ENCODE measurements around the gene WFDC12. TPM values are rescaled to one million over a fixed set of nuclear protein-coding genes. Genes with fewer than 3 reads are reported as not detected.

Gene WFDC12
- total and polyA plus RNA-seq, 2 donors (not counting 3 experiments of a cell fraction or from before 2014, with no cell fraction given) = not detected

DNA sequence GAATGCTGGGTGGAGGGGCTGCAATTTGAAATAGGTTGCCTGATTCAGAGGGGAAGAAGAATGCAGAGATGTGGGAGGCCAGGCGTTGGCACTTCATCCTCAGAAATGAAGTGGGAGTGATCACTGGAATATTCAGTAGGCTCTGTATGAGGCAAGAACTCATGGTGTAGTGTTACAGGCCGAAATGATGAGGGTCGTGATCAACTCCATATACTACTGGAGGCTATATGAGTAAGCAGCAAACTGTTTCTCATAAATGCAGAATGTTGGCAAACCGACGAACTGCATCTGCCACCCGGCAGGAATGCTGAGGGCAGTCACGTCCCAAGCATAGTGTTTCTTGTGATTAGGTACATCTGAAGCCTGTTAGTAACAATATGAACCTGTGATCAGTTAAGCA is 36.0 kb downstream of the WFDC12 start:
- intact Hi-C loops (cut with micrococcal nuclease) = no loop called here
- Histone ChIP-seq H3K4me1 (ENCODE audit: control insufficient read depth, extremely low read depth, insufficient read depth, low read length) (no peaks in the 10 kb centered on the region), H2AFZ (ENCODE audit: low read depth, low read length) (no peak overlapping the region), H3K27me3 (ENCODE audit: control insufficient read depth in 2 of 2, insufficient read depth in 2 of 2, low read length in 2 of 2) (no peaks in the 10 kb centered on the region), H3K9ac (replicated peaks; ENCODE audit: extremely low read depth, insufficient read depth, low read length) (no peak overlapping the region), H3K9me3 (replicated peaks; ENCODE audit: control insufficient read depth, insufficient read depth, low read length) (no peaks in the 10 kb centered on the region), H3K4me3 (replicated peaks in 1 of 3; ENCODE audit: insufficient read depth in 1 of 3, low read depth in 1 of 3, low read length in 3 of 3) (no peak overlapping the region), H3K36me3 (ENCODE audit: control insufficient read depth in 2 of 2, extremely low read depth in 1 of 2, insufficient read depth in 2 of 2, low read length in 2 of 2) (no peaks in the 10 kb centered on the region), H3K9me1 (replicated peaks; ENCODE audit: control insufficient read depth, extremely low read depth, insufficient read depth, low read length) (no peaks in the 10 kb centered on the region), H4K20me1 (replicated peaks; ENCODE audit: control insufficient read depth, extremely low read depth, insufficient read depth, low read length) (no peaks in the 10 kb centered on the region), H3K4me2 (ENCODE audit: insufficient read depth, low read length) (no peak overlapping the region), H3K79me2 (ENCODE audit: control insufficient read depth, insufficient read depth, low read length) (no peaks in the 10 kb centered on the region), H3K27ac (ENCODE audit: insufficient read depth, low read depth, low read length) (no peak overlapping the region)
- POLR2A ChIA-PET = no interaction called here
- DNase-seq (ENCODE audit: low read depth, low spot score) = no peak
- CTCF ChIA-PET = interaction anchor here (3.1 kb wide), 1 partner anchor 44 kb away, joined by 13 read pairs; no protein-coding TSS in a partner anchor
- TF ChIP-seq MYC (IDR thresholded peaks at IDR 0.05; ENCODE audit: low read depth, low read length) = no peak
- TF ChIP-seq POLR2A (IDR thresholded peaks at IDR 0.05; ENCODE audit: low read depth, low read length) = no peak
- no peak for TF ChIP-seq FOS (IDR thresholded peaks at IDR 0.05; ENCODE audit: borderline replicate concordance, insufficient read depth, low read length)
- TF ChIP-seq POLR2AphosphoS5 (IDR thresholded peaks at IDR 0.05; ENCODE audit: insufficient read depth, low read depth, low read length) = no peak
- no peak for TF ChIP-seq JUN (IDR thresholded peaks at IDR 0.05; ENCODE audit: borderline replicate concordance, insufficient read depth, insufficient read length, low read depth)
- no peak for TF ChIP-seq EZH2 (IDR thresholded peaks at IDR 0.05; ENCODE audit: borderline replicate concordance, low read depth, low read length, severe bottlenecking)
- no peak for TF ChIP-seq GATA2 (IDR thresholded peaks at IDR 0.05; ENCODE audit: insufficient read depth, insufficient read length, low read depth, low read length)
- TF ChIP-seq, protein P1, sequence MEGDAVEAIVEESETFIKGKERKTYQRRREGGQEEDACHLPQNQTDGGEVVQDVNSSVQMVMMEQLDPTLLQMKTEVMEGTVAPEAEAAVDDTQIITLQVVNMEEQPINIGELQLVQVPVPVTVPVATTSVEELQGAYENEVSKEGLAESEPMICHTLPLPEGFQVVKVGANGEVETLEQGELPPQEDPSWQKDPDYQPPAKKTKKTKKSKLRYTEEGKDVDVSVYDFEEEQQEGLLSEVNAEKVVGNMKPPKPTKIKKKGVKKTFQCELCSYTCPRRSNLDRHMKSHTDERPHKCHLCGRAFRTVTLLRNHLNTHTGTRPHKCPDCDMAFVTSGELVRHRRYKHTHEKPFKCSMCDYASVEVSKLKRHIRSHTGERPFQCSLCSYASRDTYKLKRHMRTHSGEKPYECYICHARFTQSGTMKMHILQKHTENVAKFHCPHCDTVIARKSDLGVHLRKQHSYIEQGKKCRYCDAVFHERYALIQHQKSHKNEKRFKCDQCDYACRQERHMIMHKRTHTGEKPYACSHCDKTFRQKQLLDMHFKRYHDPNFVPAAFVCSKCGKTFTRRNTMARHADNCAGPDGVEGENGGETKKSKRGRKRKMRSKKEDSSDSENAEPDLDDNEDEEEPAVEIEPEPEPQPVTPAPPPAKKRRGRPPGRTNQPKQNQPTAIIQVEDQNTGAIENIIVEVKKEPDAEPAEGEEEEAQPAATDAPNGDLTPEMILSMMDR (IDR thresholded peaks at IDR 0.05; ENCODE audit: extremely low read depth in 1 of 2, insufficient read depth in 1 of 2, low read depth in 1 of 2, low read length in 2 of 2) = no peak
- no peak for FAIRE-seq
- dilution Hi-C loops (cut with MboI; ENCODE audit: extremely low pct_ligation_motif_present, low sequenced_read_pairs) = no loop called here
- BruUV-seq (replicated peaks) = no TSS peak

All from endothelial cell of umbilical vein (primary cell).